Dendritic cell treated with granulocyte-macrophage colony-stimulating factor and Interleukin-4, amounts not matched to agents 40 ng/mL and 50 ng/mL, for 4 days (primary cell): Measurements from ENCODE around the gene CCDC85A.
"Not testable (repeated sequence)": the region's sequence is repeated elsewhere in the genome, so short reads cannot be mapped to it uniquely, and the experiment has no call there.

Experiments
- H3K27ac Mint-ChIP-seq: one replicate; pipeline ENCODE4 v1.8.0; 2022; ENCODE audit warnings: mild to moderate bottlenecking, mixed read lengths
- H3K27me3 Mint-ChIP-seq: one replicate; pipeline ENCODE4 v1.8.0; 2022; ENCODE audit warnings: mild to moderate bottlenecking, mixed read lengths
- H3K36me3 Mint-ChIP-seq: one replicate; pipeline ENCODE4 v1.8.0; 2022; ENCODE audit warnings: low read depth, mixed read lengths
- H3K4me1 Mint-ChIP-seq: one replicate; pipeline ENCODE4 v1.8.0; 2022; ENCODE audit warnings: low read depth, mixed read lengths
- H3K4me3 Mint-ChIP-seq: one replicate; pipeline ENCODE4 v1.8.0; 2022; ENCODE audit warnings: mild to moderate bottlenecking, moderate library complexity, mixed read lengths
- H3K9me3 Mint-ChIP-seq: one replicate; pipeline ENCODE4 v1.8.0; 2022; ENCODE audit warnings: mixed read lengths
- intact Hi-C: fragments of 100-400 bp; cut with micrococcal nuclease; formaldehyde crosslinking; loops from one replicate; pipeline ENCODE4 v1.15.0; 2022

The CCDC85A gene

GRCh38 chr2:56183643-56184499 is at the start of gene CCDC85A:
Gene CCDC85A, plus strand, starts transcription at chr2:56183990. Its CDS starts 635 bp downstream, at chr2:56184625.
- H3K9me3 Mint-ChIP-seq, result no peaks in the 10 kb centered on the region
- H3K27me3 Mint-ChIP-seq, result peaks cover 64% of the 10 kb centered on the region
- peaks cover 20% of the 10 kb centered on the region for H3K4me1 Mint-ChIP-seq
- intact Hi-C loops, result no loop called here
- H3K36me3 Mint-ChIP-seq, result no peaks in the 10 kb centered on the region
- H3K4me3 Mint-ChIP-seq, result peak within 1 kb of the TSS; percentile 74
- no peak within 1 kb of the TSS for H3K27ac Mint-ChIP-seq

GRCh38 chr2:56134861-56135260 is 48.9 kb upstream of the CCDC85A start:
- H3K27me3 Mint-ChIP-seq, result no peaks in the 10 kb centered on the region
- H3K27ac Mint-ChIP-seq, result no peak overlapping the region
- no peaks in the 10 kb centered on the region for H3K36me3 Mint-ChIP-seq
- H3K4me1 Mint-ChIP-seq, result peaks cover 4% of the 10 kb centered on the region
- intact Hi-C loops, result loop anchor here (5.0 kb wide), 1 partner anchor 363 kb away; no protein-coding TSS in a partner anchor
- no peaks in the 10 kb centered on the region for H3K9me3 Mint-ChIP-seq
- no peak overlapping the region for H3K4me3 Mint-ChIP-seq

- H3K9me3 Mint-ChIP-seq, intact Hi-C loops, H3K27me3 Mint-ChIP-seq, H3K27ac Mint-ChIP-seq, H3K4me3 Mint-ChIP-seq, H3K4me1 Mint-ChIP-seq, H3K36me3 Mint-ChIP-seq: not testable (repeated sequence)
These were observed 41.2 kb upstream of the CCDC85A start for GRCh38 chr2:56142497-56143061.

- Mint-ChIP-seq H3K27me3 (no peaks in the 10 kb centered on the region), H3K36me3 (no peaks in the 10 kb centered on the region), H3K4me1 (no peaks in the 10 kb centered on the region), H3K27ac (no peak overlapping the region), H3K4me3 (no peak overlapping the region), H3K9me3 (peaks cover 5% of the 10 kb centered on the region)
- intact Hi-C loops, result no loop called here
These were observed 35.9 kb upstream of the CCDC85A start for GRCh38 chr2:56147907-56148306.

- intact Hi-C loops, result no loop called here
- Mint-ChIP-seq H3K27me3 (no peaks in the 10 kb centered on the region), H3K9me3 (peaks cover under 1% of the 10 kb centered on the region), H3K27ac (no peak overlapping the region), H3K36me3 (no peaks in the 10 kb centered on the region), H3K4me3 (no peak overlapping the region), H3K4me1 (no peaks in the 10 kb centered on the region)
These were observed 35.0 kb upstream of the CCDC85A start for GRCh38 chr2:56148825-56149224.

- H3K36me3 Mint-ChIP-seq, result no peaks in the 10 kb centered on the region
- no peak overlapping the region for H3K4me3 Mint-ChIP-seq
- H3K9me3 Mint-ChIP-seq, result no peaks in the 10 kb centered on the region
- no peaks in the 10 kb centered on the region for H3K27me3 Mint-ChIP-seq
- no peaks in the 10 kb centered on the region for H3K4me1 Mint-ChIP-seq
- H3K27ac Mint-ChIP-seq, result no peak overlapping the region
- intact Hi-C loops, result no loop called here
These were observed 31.9 kb upstream of the CCDC85A start for GRCh38 chr2:56151841-56152240.

GRCh38 chr2:56155188-56155587 is 28.6 kb upstream of the CCDC85A start:
- H3K27ac Mint-ChIP-seq, result no peak overlapping the region
- no peaks in the 10 kb centered on the region for H3K36me3 Mint-ChIP-seq
- H3K9me3 Mint-ChIP-seq, result no peaks in the 10 kb centered on the region
- no peaks in the 10 kb centered on the region for H3K4me1 Mint-ChIP-seq
- no peaks in the 10 kb centered on the region for H3K27me3 Mint-ChIP-seq
- H3K4me3 Mint-ChIP-seq, result no peak overlapping the region
- intact Hi-C loops, result no loop called here

- H3K4me1 Mint-ChIP-seq, H3K36me3 Mint-ChIP-seq, H3K27me3 Mint-ChIP-seq, H3K27ac Mint-ChIP-seq, H3K4me3 Mint-ChIP-seq, H3K9me3 Mint-ChIP-seq, intact Hi-C loops: not testable (repeated sequence)
These were observed 23.9 kb upstream of the CCDC85A start for GRCh38 chr2:56159875-56160274.

GRCh38 chr2:56167616-56168562 is 15.9 kb upstream of the CCDC85A start:
- H3K9me3 Mint-ChIP-seq, result no peaks in the 10 kb centered on the region
- no peak overlapping the region for H3K4me3 Mint-ChIP-seq
- H3K27me3 Mint-ChIP-seq, result no peaks in the 10 kb centered on the region
- H3K27ac Mint-ChIP-seq, result no peak overlapping the region
- intact Hi-C loops, result no loop called here
- no peaks in the 10 kb centered on the region for H3K36me3 Mint-ChIP-seq
- H3K4me1 Mint-ChIP-seq, result no peaks in the 10 kb centered on the region

- Mint-ChIP-seq H3K27me3 (no peaks in the 10 kb centered on the region), H3K4me3 (no peak overlapping the region), H3K9me3 (no peaks in the 10 kb centered on the region)
These were observed 14.3 kb upstream of the CCDC85A start for GRCh38 chr2:56169521-56169920.

GRCh38 chr2:56170504-56170903 is 13.3 kb upstream of the CCDC85A start:
- intact Hi-C loops, result no loop called here
- Mint-ChIP-seq H3K9me3 (no peaks in the 10 kb centered on the region), H3K4me3 (no peak overlapping the region)

More at GRCh38 chr2:56169521-56169920, 14.3 kb upstream of the CCDC85A start:
- H3K4me1 Mint-ChIP-seq, result no peaks in the 10 kb centered on the region
- no peaks in the 10 kb centered on the region for H3K36me3 Mint-ChIP-seq
- intact Hi-C loops, result no loop called here
- H3K27ac Mint-ChIP-seq, result no peak overlapping the region

GRCh38 chr2:56170988-56171387 is 12.8 kb upstream of the CCDC85A start:
- H3K4me1 Mint-ChIP-seq, result no peaks in the 10 kb centered on the region
- H3K27me3 Mint-ChIP-seq, result no peaks in the 10 kb centered on the region
- no peaks in the 10 kb centered on the region for H3K36me3 Mint-ChIP-seq
- H3K4me3 Mint-ChIP-seq, result no peak overlapping the region
- no peaks in the 10 kb centered on the region for H3K9me3 Mint-ChIP-seq
- intact Hi-C loops, result no loop called here
- H3K27ac Mint-ChIP-seq, result no peak overlapping the region

More at GRCh38 chr2:56170504-56170903, 13.3 kb upstream of the CCDC85A start:
- Mint-ChIP-seq H3K27me3 (no peaks in the 10 kb centered on the region), H3K27ac (no peak overlapping the region), H3K36me3 (no peaks in the 10 kb centered on the region), H3K4me1 (no peaks in the 10 kb centered on the region)

GRCh38 chr2:56175779-56176178 is 8.0 kb upstream of the CCDC85A start:
- intact Hi-C loops, result no loop called here
- Mint-ChIP-seq H3K36me3 (no peaks in the 10 kb centered on the region), H3K4me1 (no peaks in the 10 kb centered on the region), H3K9me3 (no peaks in the 10 kb centered on the region), H3K4me3 (no peak overlapping the region), H3K27me3 (peaks cover 8% of the 10 kb centered on the region), H3K27ac (no peak overlapping the region)
